Glutamatergic neuron (in vitro differentiated cells): Measurements from ENCODE around the gene NUAK1. TPM values are rescaled to one million over a fixed set of nuclear protein-coding genes. Genes with fewer than 3 reads are reported as not detected.

Experiments
- DNase-seq: peaks from one replicate; pipeline ENCODE4 v3.0.0; 2022
- H3K27ac Mint-ChIP-seq: one replicate; pipeline ENCODE4 v1.8.0; 2020; ENCODE audit warnings: mild to moderate bottlenecking, mixed read lengths, inconsistent platforms; ENCODE audit not compliant: unreplicated experiment
- H3K27me3 Mint-ChIP-seq: one replicate; pipeline ENCODE4 v1.8.0; 2020; ENCODE audit warnings: mild to moderate bottlenecking, moderate library complexity, mixed read lengths, inconsistent platforms; ENCODE audit not compliant: unreplicated experiment
- H3K36me3 Mint-ChIP-seq: one replicate; pipeline ENCODE4 v1.8.0; 2020; ENCODE audit warnings: mild to moderate bottlenecking, mixed read lengths, inconsistent platforms; ENCODE audit not compliant: unreplicated experiment
- H3K4me1 Mint-ChIP-seq: one replicate; pipeline ENCODE4 v1.8.0; 2020; ENCODE audit warnings: mild to moderate bottlenecking, low read depth, mixed read lengths, inconsistent platforms; ENCODE audit not compliant: unreplicated experiment
- H3K4me3 Mint-ChIP-seq: one replicate; pipeline ENCODE4 v1.8.0; 2020; ENCODE audit warnings: mild to moderate bottlenecking, mixed read lengths, inconsistent platforms; ENCODE audit not compliant: unreplicated experiment
- H3K9me3 Mint-ChIP-seq: one replicate; pipeline ENCODE4 v1.8.0; 2020; ENCODE audit warnings: mild to moderate bottlenecking, moderate library complexity, mixed read lengths, inconsistent platforms; ENCODE audit not compliant: unreplicated experiment
- CTCF ChIP-seq: fragments of 200-600 bp; sonication (generic); IDR thresholded peaks from one replicate; pipeline ENCODE4 v1.5.0; 2021; ENCODE audit not compliant: partially characterized antibody, unreplicated experiment
- total RNA-seq: library from RNA; stranded (reverse); fragmentation: NEBNext Ultra II Directional; extraction: Animal tissue kit (Norgen Biotek cat#: 25700); gene quantifications from one replicate; pipeline ENCODE4 v1.2.1, GENCODE V29; 2021; ENCODE audit not compliant: unreplicated experiment

The NUAK1 gene
- total RNA-seq, 1 donor from 2014 or later: 18.8 TPM

- Mint-ChIP-seq H3K4me1 (peaks cover 52% of the 10 kb centered on the region), H3K27me3 (peaks cover 11% of the 10 kb centered on the region), H3K27ac (no peak overlapping the region), H3K36me3 (peaks cover 5% of the 10 kb centered on the region), H3K9me3 (peaks cover 8% of the 10 kb centered on the region), H3K4me3 (no peak overlapping the region)
- no peak for DNase-seq
- TF ChIP-seq CTCF: no peak
Observed at GRCh38 chr12:106122004-106122403, 16.8 kb downstream of the NUAK1 start.

GRCh38 chr12:106120519-106121105, 18.1 kb downstream of the NUAK1 start:
- Mint-ChIP-seq H3K9me3 (peaks cover 8% of the 10 kb centered on the region), H3K27ac (no peak overlapping the region), H3K27me3 (peaks cover 12% of the 10 kb centered on the region), H3K36me3 (peaks cover 6% of the 10 kb centered on the region), H3K4me3 (peak overlapping the region; percentile 38), H3K4me1 (peaks cover 52% of the 10 kb centered on the region)
- TF ChIP-seq CTCF: no peak
- no peak for DNase-seq

- Mint-ChIP-seq H3K4me1 (peaks cover 56% of the 10 kb centered on the region), H3K27me3 (peaks cover 11% of the 10 kb centered on the region), H3K36me3 (peaks cover 6% of the 10 kb centered on the region), H3K9me3 (peaks cover 9% of the 10 kb centered on the region), H3K27ac (no peak overlapping the region), H3K4me3 (no peak overlapping the region)
- no peak for TF ChIP-seq CTCF
- DNase-seq: no peak
Observed at GRCh38 chr12:106119301-106119700, 19.5 kb downstream of the NUAK1 start.

- DNase-seq: no peak
- no peak overlapping the region for H3K27ac Mint-ChIP-seq
Observed at GRCh38 chr12:106118381-106119130, 20.2 kb downstream of the NUAK1 start.

More at GRCh38 chr12:106118381-106119130, 20.2 kb downstream of the NUAK1 start:
- Mint-ChIP-seq H3K36me3 (peaks cover 6% of the 10 kb centered on the region), H3K27me3 (peaks cover 8% of the 10 kb centered on the region), H3K9me3 (peaks cover 9% of the 10 kb centered on the region), H3K4me1 (peaks cover 51% of the 10 kb centered on the region), H3K4me3 (no peak overlapping the region)
- TF ChIP-seq CTCF: no peak
